Liver (tissue), 9 donors: ENCODE measurements around the gene BCL7B. TPM values are rescaled to one million over a fixed set of nuclear protein-coding genes. Genes with fewer than 3 reads are reported as not detected.

Experiments used
- DNase-seq: peaks from one replicate; pipeline ENCODE4 v3.0.0-alpha.2; 2017; ENCODE audit warnings: low spot score
- H3K27ac ChIP-seq, 2 donors: one replicate each; pipeline ENCODE4 v1.7.0; 2013; ENCODE audit warnings: inconsistent platforms in 2 of 2, low read length in 2 of 2, control low read depth in 1 of 2, low read depth in 1 of 2, mild to moderate bottlenecking in 1 of 2
- H3K27me3 ChIP-seq, 4 donors: one replicate each; pipeline versions ENCODE4 v1.6.1 to v1.7.0; 2013; ENCODE audit warnings: low read length in 3 of 4, inconsistent platforms in 1 of 4, mild to moderate bottlenecking in 1 of 4, moderate library complexity in 1 of 4; ENCODE audit not compliant: control insufficient read depth in 4 of 4, insufficient read depth in 4 of 4
- H3K36me3 ChIP-seq, 4 donors: one replicate each; pipeline versions ENCODE4 v1.6.1 to v1.7.0; 2013; ENCODE audit warnings: low read length in 3 of 4, mild to moderate bottlenecking in 3 of 4, low read depth in 1 of 4, moderate library complexity in 1 of 4; ENCODE audit not compliant: control insufficient read depth in 4 of 4, insufficient read depth in 3 of 4
- H3K4me1 ChIP-seq, 4 donors: one replicate each; pipeline versions ENCODE4 v1.6.1 to v1.7.0; 2013; ENCODE audit warnings: low read length in 3 of 4, mild to moderate bottlenecking in 3 of 4, moderate library complexity in 1 of 4; ENCODE audit not compliant: control insufficient read depth in 4 of 4, insufficient read depth in 4 of 4
- H3K4me3 ChIP-seq, 3 donors: one replicate each; pipeline versions ENCODE4 v1.6.1 to v1.7.0; 2013; ENCODE audit warnings: low read length in 3 of 3, control low read depth in 1 of 3, low read depth in 1 of 3, mild to moderate bottlenecking in 1 of 3
- H3K9ac ChIP-seq, 2 donors: one replicate each; pipeline ENCODE4 v1.7.0; 2013; ENCODE audit warnings: low read length in 2 of 2, mild to moderate bottlenecking in 2 of 2, moderate library complexity in 2 of 2, control low read depth in 1 of 2, low read depth in 1 of 2
- H3K9me3 ChIP-seq, 4 donors: one replicate each; pipeline versions ENCODE4 v1.6.1 to v1.7.0; 2013; ENCODE audit warnings: low read length in 3 of 4; ENCODE audit not compliant: control insufficient read depth in 4 of 4
- ATF3 ChIP-seq: IDR thresholded peaks from 2 replicates; pipeline ENCODE4 v1.6.1; 2016; ENCODE audit warnings: antibody characterized with exemption
- CTCF ChIP-seq: fragments of 150-350 bp; IDR thresholded peaks from 2 replicates; pipeline ENCODE4 v1.5.1; 2017; ENCODE audit warnings: improper control_type of control experiment, low read depth, low read length; ENCODE audit not compliant: missing input control
- EGR1 ChIP-seq, 2 donors: IDR thresholded peaks; 2 replicates each; pipeline ENCODE4 v1.6.1; 2016 to 2018; ENCODE audit warnings: antibody characterized with exemption in 2 of 2, low read depth in 2 of 2
- FOXA1 ChIP-seq: IDR thresholded peaks from 2 replicates; pipeline ENCODE4 v1.6.1; 2016; ENCODE audit warnings: antibody characterized with exemption
- FOXA2 ChIP-seq: IDR thresholded peaks from 2 replicates; pipeline ENCODE4 v1.6.1; 2016; ENCODE audit warnings: antibody characterized with exemption
- GABPA ChIP-seq, 2 donors: IDR thresholded peaks in 1 of 2; conservative IDR thresholded peaks in 1 of 2; 2 replicates each; pipeline ENCODE4 v1.6.1; 2016; ENCODE audit warnings: antibody characterized with exemption in 2 of 2, mild to moderate bottlenecking in 1 of 2, moderate library complexity in 1 of 2
- HNF4A ChIP-seq, 2 donors: conservative IDR thresholded peaks; 2 replicates each; pipeline ENCODE4 v1.6.1; 2016; ENCODE audit warnings: antibody characterized with exemption in 2 of 2, mild to moderate bottlenecking in 2 of 2
- HNF4G ChIP-seq: IDR thresholded peaks from 2 replicates; pipeline ENCODE4 v1.6.1; 2016; ENCODE audit warnings: antibody characterized with exemption
- JUND ChIP-seq, 2 donors: IDR thresholded peaks; 2 replicates each; pipeline ENCODE4 v1.6.1; 2016; ENCODE audit warnings: antibody characterized with exemption in 2 of 2
- MAX ChIP-seq: IDR thresholded peaks from 2 replicates; pipeline ENCODE4 v1.6.1; 2016; ENCODE audit warnings: antibody characterized with exemption
- NR2F2 ChIP-seq: IDR thresholded peaks from 2 replicates; pipeline ENCODE4 v1.6.1; 2016; ENCODE audit warnings: antibody characterized with exemption
- RAD21 ChIP-seq, 2 donors: IDR thresholded peaks; 2 replicates each; pipeline ENCODE4 v1.6.1; 2016; ENCODE audit warnings: antibody characterized with exemption in 2 of 2, mild to moderate bottlenecking in 2 of 2
- RXRA ChIP-seq, 2 donors: IDR thresholded peaks; 2 replicates each; pipeline ENCODE4 v1.6.1; 2017 to 2018; ENCODE audit warnings: antibody characterized with exemption in 2 of 2, mild to moderate bottlenecking in 1 of 2
- SP1 ChIP-seq: IDR thresholded peaks from 2 replicates; pipeline ENCODE4 v1.6.1; 2018; ENCODE audit warnings: antibody characterized with exemption, mild to moderate bottlenecking
- TAF1 ChIP-seq: conservative IDR thresholded peaks from 2 replicates; pipeline ENCODE4 v1.6.1; 2016; ENCODE audit warnings: antibody characterized with exemption, mild to moderate bottlenecking
- YY1 ChIP-seq: IDR thresholded peaks from 2 replicates; pipeline ENCODE4 v1.6.1; 2016; ENCODE audit warnings: antibody characterized with exemption, mild to moderate bottlenecking
- WGBS: extraction: QIAGEN DNeasy Blood & Tissue Kit; methylation state at CpG from one replicate; pipeline ENCODE4 v1.1.7; 2013; 5-methylcytosine and 5-hydroxymethylcytosine counted together
- polyA plus RNA-seq, 2 donors: library from polyadenylated mRNA; stranded (reverse) in 1 of 2; unstranded in 1 of 2; fragments of 200-250 nt in 1 of 2; fragments of >200 nt in 1 of 2; fragmentation: Nextera tagmentation in 1 of 2; extraction: Ambion mirVana in 1 of 2; gene quantifications; one replicate each; pipeline versions ENCODE4 v1.2.1 to v1.2.3, GENCODE V29; 2013 to 2015
- total RNA-seq, 2 donors: library from RNA; depleted of rRNA; stranded (reverse); fragments of >200 nt; gene quantifications; one replicate each; pipeline ENCODE4 v1.2.3, GENCODE V29; 2014
- TF ChIP-seq, protein P1 (sequence below): IDR thresholded peaks from 2 replicates; pipeline ENCODE4 v1.6.1; 2016; ENCODE audit warnings: antibody characterized with exemption
- TF ChIP-seq, protein P2 (sequence below): IDR thresholded peaks from 2 replicates; pipeline ENCODE4 v1.6.1; 2016; ENCODE audit warnings: antibody characterized with exemption, mild to moderate bottlenecking
- donor health status: healthy.
- donor health status: healthy.
- donor health status: healthy.
- donor health status: healthy.
- donor health status: healthy.

The BCL7B gene
- total and polyA plus RNA-seq, 4 donors, result 13.2 to 27.5 (median 21.2) TPM

GRCh38 chr7:73567846-73568685 lies 10.6 kb upstream of the BCL7B start:
- Histone ChIP-seq H3K27ac (no peak overlapping the region), H3K9ac (no peak overlapping the region), H3K36me3 (peaks cover 13 to 28% (median 17%) of the 10 kb centered on the region in 4 donors), H3K9me3 (no peaks in the 10 kb centered on the region), H3K4me1 (peaks cover 0 to 8% (median 0%) of the 10 kb centered on the region in 4 donors), H3K4me3 (no peak overlapping the region), H3K27me3 (no peaks in the 10 kb centered on the region)
- TF ChIP-seq RAD21 (IDR thresholded peaks at IDR 0.05) (no peak), GABPA (IDR thresholded peaks at IDR 0.05 in 1 of 2, conservative IDR thresholded peaks at IDR 0.05 in 1 of 2) (no peak), FOXA2 (no peak), FOXA1 (no peak), JUND (IDR thresholded peaks at IDR 0.05) (no peak), CTCF (no peak), YY1 (no peak), NR2F2 (no peak), MAX (no peak), HNF4G (no peak), EGR1 (IDR thresholded peaks at IDR 0.05; ENCODE audit: low read depth in 2 of 2) (no peak), HNF4A (conservative IDR thresholded peaks at IDR 0.05) (no peak), RXRA (IDR thresholded peaks at IDR 0.05) (no peak), TAF1 (no peak), ATF3 (no peak), SP1 (no peak)
- TF ChIP-seq, protein P1, sequence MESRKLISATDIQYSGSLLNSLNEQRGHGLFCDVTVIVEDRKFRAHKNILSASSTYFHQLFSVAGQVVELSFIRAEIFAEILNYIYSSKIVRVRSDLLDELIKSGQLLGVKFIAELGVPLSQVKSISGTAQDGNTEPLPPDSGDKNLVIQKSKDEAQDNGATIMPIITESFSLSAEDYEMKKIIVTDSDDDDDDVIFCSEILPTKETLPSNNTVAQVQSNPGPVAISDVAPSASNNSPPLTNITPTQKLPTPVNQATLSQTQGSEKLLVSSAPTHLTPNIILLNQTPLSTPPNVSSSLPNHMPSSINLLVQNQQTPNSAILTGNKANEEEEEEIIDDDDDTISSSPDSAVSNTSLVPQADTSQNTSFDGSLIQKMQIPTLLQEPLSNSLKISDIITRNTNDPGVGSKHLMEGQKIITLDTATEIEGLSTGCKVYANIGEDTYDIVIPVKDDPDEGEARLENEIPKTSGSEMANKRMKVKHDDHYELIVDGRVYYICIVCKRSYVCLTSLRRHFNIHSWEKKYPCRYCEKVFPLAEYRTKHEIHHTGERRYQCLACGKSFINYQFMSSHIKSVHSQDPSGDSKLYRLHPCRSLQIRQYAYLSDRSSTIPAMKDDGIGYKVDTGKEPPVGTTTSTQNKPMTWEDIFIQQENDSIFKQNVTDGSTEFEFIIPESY, result no peak
- TF ChIP-seq, protein P2, sequence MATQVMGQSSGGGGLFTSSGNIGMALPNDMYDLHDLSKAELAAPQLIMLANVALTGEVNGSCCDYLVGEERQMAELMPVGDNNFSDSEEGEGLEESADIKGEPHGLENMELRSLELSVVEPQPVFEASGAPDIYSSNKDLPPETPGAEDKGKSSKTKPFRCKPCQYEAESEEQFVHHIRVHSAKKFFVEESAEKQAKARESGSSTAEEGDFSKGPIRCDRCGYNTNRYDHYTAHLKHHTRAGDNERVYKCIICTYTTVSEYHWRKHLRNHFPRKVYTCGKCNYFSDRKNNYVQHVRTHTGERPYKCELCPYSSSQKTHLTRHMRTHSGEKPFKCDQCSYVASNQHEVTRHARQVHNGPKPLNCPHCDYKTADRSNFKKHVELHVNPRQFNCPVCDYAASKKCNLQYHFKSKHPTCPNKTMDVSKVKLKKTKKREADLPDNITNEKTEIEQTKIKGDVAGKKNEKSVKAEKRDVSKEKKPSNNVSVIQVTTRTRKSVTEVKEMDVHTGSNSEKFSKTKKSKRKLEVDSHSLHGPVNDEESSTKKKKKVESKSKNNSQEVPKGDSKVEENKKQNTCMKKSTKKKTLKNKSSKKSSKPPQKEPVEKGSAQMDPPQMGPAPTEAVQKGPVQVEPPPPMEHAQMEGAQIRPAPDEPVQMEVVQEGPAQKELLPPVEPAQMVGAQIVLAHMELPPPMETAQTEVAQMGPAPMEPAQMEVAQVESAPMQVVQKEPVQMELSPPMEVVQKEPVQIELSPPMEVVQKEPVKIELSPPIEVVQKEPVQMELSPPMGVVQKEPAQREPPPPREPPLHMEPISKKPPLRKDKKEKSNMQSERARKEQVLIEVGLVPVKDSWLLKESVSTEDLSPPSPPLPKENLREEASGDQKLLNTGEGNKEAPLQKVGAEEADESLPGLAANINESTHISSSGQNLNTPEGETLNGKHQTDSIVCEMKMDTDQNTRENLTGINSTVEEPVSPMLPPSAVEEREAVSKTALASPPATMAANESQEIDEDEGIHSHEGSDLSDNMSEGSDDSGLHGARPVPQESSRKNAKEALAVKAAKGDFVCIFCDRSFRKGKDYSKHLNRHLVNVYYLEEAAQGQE, result no peak
- DNase-seq, result no peak
- WGBS, result 86% methylated on average over 12 of the region's 12 CpGs
